ENCODE results near the gene GLS. TPM values are rescaled to one million over a fixed set of nuclear protein-coding genes. Genes with fewer than 3 reads are reported as not detected.

The GLS gene
- polyA plus RNA-seq, 1 experiment = 206 TPM

- DNase-seq (ENCODE audit: low read depth, low spot score) = no peak
- Histone ChIP-seq H3K4me3 (ENCODE audit: low read depth, low read length) (no peak overlapping the region), H3K9me3 (ENCODE audit: control insufficient read depth, insufficient read depth, low read length) (no peaks in the 10 kb centered on the region; the same call in 1 of the 2 replicates), H3K27ac (ENCODE audit: low read depth, low read length) (no peak overlapping the region), H3K27me3 (ENCODE audit: control insufficient read depth, insufficient read depth, low read length) (no peaks in the 10 kb centered on the region)
- ChIA-PET CTCF (interaction anchor here (0.6 kb wide), 1 partner anchor 19 kb away, joined by 3 read pairs; no protein-coding TSS in a partner anchor), POLR2A (no interaction called here)
- no peak for TF ChIP-seq CTCF (IDR thresholded peaks at IDR 0.05; ENCODE audit: low read depth, low read length)
Observed at GRCh38 chr2:190981733-190982132, 101.1 kb downstream of the GLS start.

- ChIA-PET CTCF (interaction anchor here (0.6 kb wide), 1 partner anchor 18 kb away, joined by 3 read pairs; no protein-coding TSS in a partner anchor), POLR2A (no interaction called here)
- H3K9me3 ChIP-seq (ENCODE audit: control insufficient read depth, insufficient read depth, low read length) = no peaks in the 10 kb centered on the region; the same call in 1 of the 2 replicates
- no peaks in the 10 kb centered on the region for H3K27me3 ChIP-seq (ENCODE audit: control insufficient read depth, insufficient read depth, low read length)
- no peak for DNase-seq (ENCODE audit: low read depth, low spot score)
- no peak for TF ChIP-seq CTCF (IDR thresholded peaks at IDR 0.05; ENCODE audit: low read depth, low read length)
- H3K4me3 ChIP-seq (ENCODE audit: low read depth, low read length) = no peak overlapping the region
- no peak overlapping the region for H3K27ac ChIP-seq (ENCODE audit: low read depth, low read length)
Observed at GRCh38 chr2:190982262-190983034, 101.8 kb downstream of the GLS start.

- peak; percentile 18 for DNase-seq (ENCODE audit: low read depth, low spot score)
- no peak for TF ChIP-seq CTCF (IDR thresholded peaks at IDR 0.05; ENCODE audit: low read depth, low read length)
- Histone ChIP-seq H3K27me3 (ENCODE audit: control insufficient read depth, insufficient read depth, low read length) (no peaks in the 10 kb centered on the region), H3K9me3 (ENCODE audit: control insufficient read depth, insufficient read depth, low read length) (no peaks in the 10 kb centered on the region; the same call in 1 of the 2 replicates), H3K27ac (ENCODE audit: low read depth, low read length) (no peak overlapping the region), H3K4me3 (ENCODE audit: low read depth, low read length) (no peak overlapping the region)
- CTCF ChIA-PET = no interaction called here
- POLR2A ChIA-PET = no interaction called here
Observed at GRCh38 chr2:190984595-190984994, 104.0 kb downstream of the GLS start.

- no peak for DNase-seq (ENCODE audit: low read depth, low spot score)
- no peak overlapping the region for H3K27ac ChIP-seq (ENCODE audit: low read depth, low read length)
- H3K27me3 ChIP-seq (ENCODE audit: control insufficient read depth, insufficient read depth, low read length) = no peaks in the 10 kb centered on the region
- H3K9me3 ChIP-seq (ENCODE audit: control insufficient read depth, insufficient read depth, low read length) = no peaks in the 10 kb centered on the region; the same call in 1 of the 2 replicates
- H3K4me3 ChIP-seq (ENCODE audit: low read depth, low read length) = no peak overlapping the region
- CTCF ChIA-PET = interaction anchor here (2.0 kb wide), 1 partner anchor 10 kb away, joined by 8 read pairs; no protein-coding TSS in a partner anchor
- POLR2A ChIA-PET = no interaction called here
- TF ChIP-seq CTCF (IDR thresholded peaks at IDR 0.05; ENCODE audit: low read depth, low read length) = no peak
Observed at GRCh38 chr2:190986221-190986953, 105.8 kb downstream of the GLS start.

GRCh38 chr2:190987116-190987515 lies 106.5 kb downstream of the GLS start:
- ChIA-PET POLR2A (no interaction called here), CTCF (interaction anchor here (0.6 to 2.0 kb wide), 2 partner anchors 9 to 206 kb away, joined by 4 to 8 read pairs; no protein-coding TSS in a partner anchor)
- H3K27ac ChIP-seq (ENCODE audit: low read depth, low read length) = no peak overlapping the region
- no peaks in the 10 kb centered on the region; the same call in 1 of the 2 replicates for H3K9me3 ChIP-seq (ENCODE audit: control insufficient read depth, insufficient read depth, low read length)
- H3K27me3 ChIP-seq (ENCODE audit: control insufficient read depth, insufficient read depth, low read length) = no peaks in the 10 kb centered on the region
- no peak overlapping the region for H3K4me3 ChIP-seq (ENCODE audit: low read depth, low read length)
- DNase-seq (ENCODE audit: low read depth, low spot score) = no peak
- no peak for TF ChIP-seq CTCF (IDR thresholded peaks at IDR 0.05; ENCODE audit: low read depth, low read length)
